ENCODE results near the gene ARF6. TPM values are rescaled to one million over a fixed set of nuclear protein-coding genes. Genes with fewer than 3 reads are reported as not detected.
A peak's percentile ranks its signal among the peaks of the same experiment; 100 is the strongest.

The ARF6 gene
- 27.1 and 28.0 TPM in 2 replicates for polyA plus RNA-seq (2011; rRNA removed)
- 26.8 and 28.1 TPM in 2 replicates for polyA minus RNA-seq (2011; rRNA and poly(A)+ RNA removed)

- H3K9me3 ChIP-seq (ENCODE audit: control insufficient read depth, insufficient read depth, low read length) = no peaks in the 10 kb centered on the region; the same call in 1 of the 2 replicates
- ChIA-PET POLR2A (interaction anchor here (0.5 to 1.6 kb wide), 15 partner anchors 11 to 246 kb away, joined by 3 to 13 read pairs (median 4); no protein-coding TSS in a partner anchor), CTCF (interaction anchor here (0.6 to 1.5 kb wide), 10 partner anchors 11 to 215 kb away, joined by 3 to 4 read pairs (median 4); no protein-coding TSS in a partner anchor)
- no peaks in the 10 kb centered on the region for H3K27me3 ChIP-seq (ENCODE audit: control insufficient read depth, insufficient read depth, low read length)
- peak within 1 kb of the TSS; percentile 98 for H3K27ac ChIP-seq (ENCODE audit: low read depth, low read length)
- TF ChIP-seq, protein P1, sequence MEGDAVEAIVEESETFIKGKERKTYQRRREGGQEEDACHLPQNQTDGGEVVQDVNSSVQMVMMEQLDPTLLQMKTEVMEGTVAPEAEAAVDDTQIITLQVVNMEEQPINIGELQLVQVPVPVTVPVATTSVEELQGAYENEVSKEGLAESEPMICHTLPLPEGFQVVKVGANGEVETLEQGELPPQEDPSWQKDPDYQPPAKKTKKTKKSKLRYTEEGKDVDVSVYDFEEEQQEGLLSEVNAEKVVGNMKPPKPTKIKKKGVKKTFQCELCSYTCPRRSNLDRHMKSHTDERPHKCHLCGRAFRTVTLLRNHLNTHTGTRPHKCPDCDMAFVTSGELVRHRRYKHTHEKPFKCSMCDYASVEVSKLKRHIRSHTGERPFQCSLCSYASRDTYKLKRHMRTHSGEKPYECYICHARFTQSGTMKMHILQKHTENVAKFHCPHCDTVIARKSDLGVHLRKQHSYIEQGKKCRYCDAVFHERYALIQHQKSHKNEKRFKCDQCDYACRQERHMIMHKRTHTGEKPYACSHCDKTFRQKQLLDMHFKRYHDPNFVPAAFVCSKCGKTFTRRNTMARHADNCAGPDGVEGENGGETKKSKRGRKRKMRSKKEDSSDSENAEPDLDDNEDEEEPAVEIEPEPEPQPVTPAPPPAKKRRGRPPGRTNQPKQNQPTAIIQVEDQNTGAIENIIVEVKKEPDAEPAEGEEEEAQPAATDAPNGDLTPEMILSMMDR (IDR thresholded peaks at IDR 0.05; ENCODE audit: low read depth, low read length) = peak; percentile 14
- peak; percentile 88 for DNase-seq (ENCODE audit: low read depth, low spot score)
- H3K4me3 ChIP-seq (ENCODE audit: low read depth, low read length) = peak within 1 kb of the TSS; percentile 95
These were observed at the start of gene ARF6 for GRCh38 chr14:49892636-49893308. TSS of gene ARF6 (plus strand) at chr14:49893082. CDS start at chr14:49893737, 655 bp downstream.

DNA sequence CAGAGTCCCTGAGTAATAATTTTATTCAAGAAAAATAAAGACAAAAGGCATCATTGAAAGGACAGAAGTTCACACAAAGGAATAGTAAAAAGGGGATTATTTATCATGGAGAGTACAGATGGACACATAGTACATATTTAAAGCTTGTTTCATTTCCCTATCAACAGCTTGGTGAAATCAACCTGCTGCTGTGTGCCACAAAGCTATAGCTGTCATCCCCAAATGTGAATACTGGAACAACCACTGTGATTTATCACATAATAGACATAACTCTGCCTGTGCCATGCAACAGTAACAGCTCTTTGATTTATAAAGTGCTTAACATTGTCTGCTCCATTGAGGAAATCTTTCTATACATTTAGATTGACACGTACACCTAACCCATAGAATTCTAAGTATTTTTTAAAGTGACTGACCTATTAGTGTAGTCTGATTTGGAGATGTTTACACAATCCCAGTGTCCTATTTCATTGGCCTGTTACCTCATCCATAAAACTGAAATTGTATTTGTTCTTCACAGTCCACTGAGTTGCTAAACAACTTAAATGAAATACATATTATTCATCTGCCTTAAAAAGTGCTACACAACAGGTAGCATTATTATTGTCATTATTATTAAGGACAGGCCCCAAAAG is 43.6 kb upstream of the ARF6 start:
- TF ChIP-seq, protein P1 (IDR thresholded peaks at IDR 0.05; ENCODE audit: low read depth, low read length) = no peak
- POLR2A ChIA-PET = no interaction called here
- no peaks in the 10 kb centered on the region for H3K27me3 ChIP-seq (ENCODE audit: control insufficient read depth, insufficient read depth, low read length)
- H3K4me3 ChIP-seq (ENCODE audit: low read depth, low read length) = no peak overlapping the region
- DNase-seq (ENCODE audit: low read depth, low spot score) = no peak
- H3K27ac ChIP-seq (ENCODE audit: low read depth, low read length) = no peak overlapping the region
- H3K9me3 ChIP-seq (ENCODE audit: control insufficient read depth, insufficient read depth, low read length) = no peaks in the 10 kb centered on the region
- CTCF ChIA-PET = interaction anchor here (1.8 to 7.3 kb wide), 2 partner anchors 13 to 215 kb away, joined by 6 to 119 read pairs; no protein-coding TSS in a partner anchor

GRCh38 chr14:49851813-49852212 is 41.1 kb upstream of the ARF6 start:
- ChIA-PET CTCF (interaction anchor here (0.7 to 7.3 kb wide), 15 partner anchors 9 to 390 kb away, joined by 3 to 119 read pairs (median 4); partner anchors contain the start of gene VCPKMT), POLR2A (interaction anchor here (0.7 to 2.8 kb wide), 5 partner anchors 10 to 390 kb away, joined by 3 to 28 read pairs (median 4); partner anchors contain the start of genes KLHDC2 and VCPKMT)
- TF ChIP-seq, protein P1 (IDR thresholded peaks at IDR 0.05; ENCODE audit: low read depth, low read length) = no peak
- H3K27ac ChIP-seq (ENCODE audit: low read depth, low read length) = peak overlapping the region; percentile 79
- no peaks in the 10 kb centered on the region for H3K9me3 ChIP-seq (ENCODE audit: control insufficient read depth, insufficient read depth, low read length)
- H3K27me3 ChIP-seq (ENCODE audit: control insufficient read depth, insufficient read depth, low read length) = no peaks in the 10 kb centered on the region
- no peak for DNase-seq (ENCODE audit: low read depth, low spot score)
- H3K4me3 ChIP-seq (ENCODE audit: low read depth, low read length) = peak overlapping the region; percentile 99

GRCh38 chr14:49852301-49853157 is 40.4 kb upstream of the ARF6 start, which contains the start of gene NEMF:
TSS of gene NEMF (minus strand) at chr14:49852788. CDS start at chr14:49852753, 35 bp downstream.
- CTCF ChIA-PET = interaction anchor here (0.5 to 7.3 kb wide), 36 partner anchors 9 to 453 kb away, joined by 3 to 119 read pairs (median 4); partner anchors contain the start of genes KLHDC2 and VCPKMT
- Histone ChIP-seq H3K4me3 (ENCODE audit: low read depth, low read length) (peak within 1 kb of the TSS; percentile 99), H3K9me3 (ENCODE audit: control insufficient read depth, insufficient read depth, low read length) (no peaks in the 10 kb centered on the region), H3K27me3 (ENCODE audit: control insufficient read depth, insufficient read depth, low read length) (no peaks in the 10 kb centered on the region), H3K27ac (ENCODE audit: low read depth, low read length) (peak within 1 kb of the TSS; percentile 79)
- peak; percentile 69 for DNase-seq (ENCODE audit: low read depth, low spot score)
- POLR2A ChIA-PET = interaction anchor here (1.0 to 2.8 kb wide), 5 partner anchors 10 to 391 kb away, joined by 4 to 28 read pairs (median 4); partner anchors contain the start of genes KLHDC2, RPL36AL and VCPKMT
- TF ChIP-seq, protein P1 (IDR thresholded peaks at IDR 0.05; ENCODE audit: low read depth, low read length) = peak; percentile 84

Data from AG04450 (cell line).